ENCODE measurements around the gene AKT2.

GRCh38 chr19:40270362-40271089 is 14.6 kb downstream of the AKT2 start:
- TF ChIP-seq CTCF (IDR thresholded peaks at IDR 0.05; ENCODE audit: insufficient read depth, low read depth, low read length) (no peak), EZH2 (IDR thresholded peaks at IDR 0.05; ENCODE audit: insufficient read depth, low read length) (no peak)
